GM21717 (cell line): ENCODE data around the gene RBM33.
A peak's percentile ranks its signal among the peaks of the same experiment; 100 is the strongest.
"Not testable (repeated sequence)": the region's sequence is repeated elsewhere in the genome, so short reads cannot be mapped to it uniquely, and the experiment has no call there.

Experiments used
- ATAC-seq: cut with Tn5 transposase; IDR thresholded peaks from one replicate; pipeline ENCODE4 v1.9.1; 2021; ENCODE audit warnings: mild to moderate bottlenecking, moderate library complexity; ENCODE audit not compliant: unreplicated experiment

Gene RBM33

DNA sequence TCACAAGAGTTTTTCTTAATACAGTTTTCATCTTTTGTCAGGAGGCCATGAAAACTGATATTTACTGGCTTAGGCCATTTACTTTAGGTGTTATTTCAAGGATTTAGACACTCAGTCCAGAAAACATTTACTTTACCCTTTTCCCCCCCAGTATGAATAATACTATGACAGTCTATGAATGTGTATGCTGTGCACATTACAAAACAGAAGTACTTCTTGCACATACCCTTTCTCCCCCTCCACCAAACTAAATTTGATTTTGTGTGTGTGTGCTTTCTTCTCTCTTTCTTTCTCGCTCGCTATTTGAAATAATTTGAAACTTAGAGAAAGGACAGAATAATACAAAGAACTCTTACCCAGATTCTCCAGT, 41.3 kb downstream of the RBM33 start:
- ATAC-seq, result no peak

GRCh38 chr7:155686620-155687324, 42.3 kb downstream of the RBM33 start:
- not testable (repeated sequence) for ATAC-seq

DNA sequence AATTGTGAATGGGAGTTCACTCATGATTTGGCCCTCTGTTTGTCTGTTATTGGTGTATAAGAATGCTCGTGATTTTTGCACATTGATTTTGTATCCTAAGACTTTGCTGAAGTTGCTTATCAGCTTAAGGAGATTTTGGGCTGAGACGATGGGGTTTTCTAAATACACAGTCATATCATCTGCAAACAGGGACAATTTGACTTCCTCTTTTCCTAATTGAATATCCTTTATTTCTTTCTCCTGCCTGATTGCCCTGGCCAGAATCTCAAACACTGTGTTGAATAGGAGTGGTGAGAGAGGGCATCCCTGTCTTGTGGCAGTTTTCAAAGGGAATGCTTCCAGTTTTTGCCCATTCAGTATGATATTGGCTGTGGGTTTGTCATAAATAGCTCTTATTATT, 43.8 kb downstream of the RBM33 start:
- ATAC-seq, result not testable (repeated sequence)

DNA sequence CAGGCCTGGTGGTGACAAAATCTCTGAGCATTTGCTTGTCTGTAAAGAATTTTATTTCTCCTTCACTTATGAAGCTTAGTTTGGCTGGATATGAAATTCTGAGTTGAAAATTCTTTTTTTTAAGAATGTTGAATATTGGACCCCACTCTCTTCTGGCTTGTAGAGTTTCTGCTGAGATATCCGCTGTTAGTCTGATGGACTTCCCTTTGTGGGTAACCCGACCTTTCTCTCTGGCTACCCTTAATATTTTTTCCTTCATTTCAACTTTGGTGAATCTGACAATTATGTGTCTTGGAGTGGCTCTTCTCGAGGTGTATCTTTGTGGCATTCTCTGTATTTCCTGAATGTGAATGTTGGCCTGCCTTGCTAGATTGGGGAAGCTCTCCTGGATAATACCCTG, 46.2 kb downstream of the RBM33 start:
- not testable (repeated sequence) for ATAC-seq

DNA sequence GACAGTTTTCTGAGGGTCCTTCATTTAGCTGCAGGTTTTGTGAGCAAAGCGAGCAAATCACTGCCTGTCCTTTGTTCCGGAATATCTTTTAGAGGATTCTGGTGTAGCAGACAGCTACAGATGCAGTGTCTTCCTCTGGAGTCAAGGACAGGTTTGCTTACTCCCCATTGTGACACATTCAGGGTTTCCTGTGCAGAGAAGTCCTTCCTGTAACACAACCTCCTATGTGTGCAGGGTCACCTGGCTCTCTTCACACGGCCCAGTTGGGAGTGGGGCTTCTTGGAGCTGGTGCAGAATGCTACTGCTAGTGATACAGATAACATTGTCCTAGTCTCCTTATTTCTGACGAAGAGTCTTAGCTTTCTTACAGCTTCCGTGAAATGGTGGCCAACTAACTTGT, 47.9 kb downstream of the RBM33 start:
- ATAC-seq, result peak; percentile 56

DNA sequence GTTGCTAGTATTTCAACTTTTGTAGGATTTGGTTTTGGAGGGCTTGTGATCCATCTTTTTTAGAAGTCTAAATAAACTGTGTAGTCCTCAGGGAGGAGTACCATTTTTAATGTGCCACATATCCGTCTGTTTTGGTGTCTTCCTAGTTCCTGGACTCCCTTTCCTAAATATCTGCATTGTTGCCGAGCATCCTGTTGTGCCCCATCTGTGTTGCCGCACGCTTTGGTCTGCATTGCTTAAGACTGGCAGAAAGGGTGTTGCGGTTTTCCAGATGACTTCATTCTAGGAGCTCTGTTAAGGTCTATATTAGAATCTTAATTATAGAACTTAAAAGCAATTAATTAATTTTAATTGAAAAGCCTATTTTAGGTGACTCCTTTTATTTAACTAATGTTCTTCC, 49.4 kb downstream of the RBM33 start:
- ATAC-seq, result no peak

- ATAC-seq, result no peak
Measured at GRCh38 chr7:155694851-155695250, 50.4 kb downstream of the RBM33 start.

DNA sequence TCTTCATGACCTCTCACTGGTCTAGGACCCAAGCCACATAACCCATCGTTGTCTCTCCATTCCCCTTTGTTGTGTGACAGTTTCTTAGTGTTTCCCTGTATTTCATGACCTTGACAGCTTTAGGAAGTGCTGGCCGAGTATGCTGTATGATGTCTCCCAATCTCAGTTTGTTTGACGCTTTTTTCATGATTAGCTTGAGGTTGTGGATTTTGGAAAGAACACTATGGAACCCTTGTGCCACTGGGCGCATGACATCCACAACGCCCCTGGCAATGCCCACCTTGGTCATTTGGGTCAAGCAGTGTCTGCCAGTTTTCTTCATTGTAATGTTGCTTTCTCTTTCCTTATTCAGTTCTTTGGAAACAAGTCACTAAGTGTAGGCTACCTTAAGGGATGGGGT, 52.3 kb downstream of the RBM33 start:
- no peak for ATAC-seq

DNA sequence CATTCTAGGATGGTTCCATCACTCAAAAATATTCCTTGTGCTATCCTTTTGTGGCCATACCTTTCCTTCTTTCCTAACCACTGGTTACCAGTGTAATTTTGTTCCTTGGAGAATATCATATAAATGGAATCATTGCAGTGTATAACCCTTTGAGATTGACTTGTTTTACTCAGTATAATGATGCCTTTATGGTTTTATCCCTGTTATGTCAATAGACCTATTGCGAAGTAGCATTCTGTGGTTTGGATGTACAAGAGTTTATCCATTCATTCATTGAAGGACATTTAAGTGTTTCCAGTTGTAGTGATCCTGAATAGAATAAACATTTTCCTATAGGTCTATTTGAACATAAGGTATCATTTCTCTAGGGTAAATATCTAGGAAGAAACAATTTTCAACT, 54.2 kb downstream of the RBM33 start:
- ATAC-seq, result no peak

DNA sequence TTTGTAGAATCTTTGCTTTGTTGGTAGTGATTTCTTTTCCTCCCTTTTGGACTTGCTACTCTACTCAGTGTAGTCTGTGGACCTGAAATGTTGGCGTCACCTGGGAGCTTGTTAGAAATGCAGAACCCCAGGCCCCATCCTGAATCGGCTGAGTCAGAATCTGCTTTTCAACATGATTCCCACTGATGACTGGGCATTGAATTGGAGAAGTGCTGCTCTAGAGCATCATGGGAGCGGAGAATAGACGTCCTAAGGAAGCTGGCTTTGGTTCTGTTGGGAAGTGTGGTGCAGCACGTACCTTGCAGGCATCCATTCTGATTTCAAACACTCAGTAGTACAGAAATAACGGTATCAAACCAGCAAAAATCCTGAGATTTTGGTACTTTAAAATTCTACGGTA, 54.7 kb downstream of the RBM33 start:
- no peak for ATAC-seq

GRCh38 chr7:155700847-155701246, 56.4 kb downstream of the RBM33 start:
- no peak for ATAC-seq

GRCh38 chr7:155701972-155702544, 57.6 kb downstream of the RBM33 start:
- ATAC-seq, result no peak

DNA sequence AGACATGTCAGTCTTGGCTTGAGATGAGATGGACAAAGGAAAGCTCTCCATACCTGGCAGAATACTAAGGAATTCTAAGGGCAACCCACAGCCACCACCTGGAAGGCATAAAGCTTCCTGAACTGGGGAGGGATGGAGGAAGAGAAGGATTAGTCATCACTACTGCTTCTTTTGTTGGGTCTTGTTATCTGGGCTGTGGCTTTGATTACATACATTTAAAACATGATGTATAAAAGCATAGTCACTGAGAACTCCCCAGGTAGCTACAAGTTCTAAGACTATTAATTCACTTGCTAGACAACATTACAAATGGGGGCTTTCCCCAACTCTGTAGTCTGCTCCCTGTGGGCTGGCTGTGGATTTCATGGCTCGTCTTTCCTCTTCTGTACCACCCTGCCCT, 58.2 kb downstream of the RBM33 start:
- ATAC-seq, result no peak

DNA sequence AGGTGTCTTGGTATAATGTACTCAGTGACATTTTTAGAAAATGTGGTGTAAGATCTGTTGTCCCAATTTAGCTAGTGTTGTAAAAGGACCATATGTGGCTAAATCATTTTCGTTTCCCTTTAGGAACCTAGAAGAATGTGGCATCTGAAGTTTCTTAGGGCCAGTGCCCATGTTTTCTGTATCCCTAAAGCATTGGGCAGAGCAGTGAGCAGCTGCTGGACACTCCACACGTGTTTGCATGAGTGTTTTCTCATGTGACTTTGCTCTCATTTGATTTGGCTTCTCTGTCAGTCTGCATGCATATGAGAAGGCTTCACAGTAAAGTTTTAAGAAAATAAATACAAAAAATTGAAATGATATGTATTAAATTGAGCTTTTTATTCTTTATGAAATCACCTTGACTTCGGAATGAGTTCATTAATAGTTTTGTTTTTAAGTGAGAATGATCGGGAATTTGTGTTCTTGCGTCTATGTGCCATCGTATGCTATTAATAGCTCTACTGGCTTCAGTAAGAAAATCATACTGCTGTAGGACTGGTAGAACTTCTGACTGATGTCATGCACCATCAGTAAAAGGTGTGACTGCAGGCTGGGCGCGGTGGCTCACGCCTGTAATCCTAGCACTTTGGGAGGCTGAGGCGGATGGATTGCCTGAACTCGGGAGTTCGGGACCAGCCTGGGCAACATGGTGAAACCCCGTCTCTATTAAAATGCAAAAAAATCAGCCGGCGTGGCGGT, 61.3 kb downstream of the RBM33 start:
- no peak for ATAC-seq

GRCh38 chr7:155706376-155706775, 61.9 kb downstream of the RBM33 start:
- no peak for ATAC-seq

GRCh38 chr7:155709453-155709852, 65.0 kb downstream of the RBM33 start:
- ATAC-seq, result no peak

GRCh38 chr7:155710031-155710430, 65.6 kb downstream of the RBM33 start:
- ATAC-seq, result no peak

DNA sequence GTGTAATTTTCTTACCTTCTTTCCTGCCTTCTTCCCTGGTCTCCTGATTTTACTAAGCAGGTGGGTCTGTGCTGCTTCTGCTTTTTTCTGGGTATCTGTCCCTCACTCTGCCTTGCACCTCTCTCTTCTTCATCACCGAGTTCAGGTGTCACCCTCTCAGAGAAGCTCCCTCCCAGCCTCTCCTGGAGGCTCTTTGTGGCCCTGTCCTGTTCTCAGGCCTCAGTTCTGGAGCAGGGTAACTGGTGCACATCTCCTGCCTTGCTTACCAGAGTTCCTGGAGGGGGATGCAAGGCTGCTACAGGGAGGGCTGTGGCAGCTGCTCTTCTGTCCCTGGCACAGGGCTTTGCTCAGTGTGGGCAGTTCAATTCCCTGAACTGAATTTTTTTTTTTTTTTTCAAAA, 66.1 kb downstream of the RBM33 start:
- no peak for ATAC-seq

- ATAC-seq, result no peak
Measured at GRCh38 chr7:155711081-155711480, 66.6 kb downstream of the RBM33 start.

DNA sequence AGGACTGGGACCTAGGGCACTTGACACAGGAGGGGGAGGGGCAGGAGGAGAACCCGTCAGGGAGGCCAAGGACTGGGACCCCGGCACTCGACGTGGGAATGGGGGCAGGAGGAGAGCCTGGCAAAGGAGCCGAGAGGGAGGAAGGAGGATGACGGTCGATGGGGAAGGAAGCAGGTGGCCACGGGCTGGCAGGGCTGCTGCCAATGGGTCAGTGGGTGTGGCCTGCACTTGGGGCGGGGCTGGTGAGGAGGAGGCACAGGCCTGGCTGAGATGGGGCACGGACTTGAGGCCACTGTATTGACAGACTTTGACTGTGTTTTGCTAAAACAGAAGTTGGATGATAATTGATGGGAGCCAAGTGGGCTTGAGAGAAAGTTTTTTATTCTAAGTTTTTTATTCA, 68.9 kb downstream of the RBM33 start:
- ATAC-seq, result no peak

DNA sequence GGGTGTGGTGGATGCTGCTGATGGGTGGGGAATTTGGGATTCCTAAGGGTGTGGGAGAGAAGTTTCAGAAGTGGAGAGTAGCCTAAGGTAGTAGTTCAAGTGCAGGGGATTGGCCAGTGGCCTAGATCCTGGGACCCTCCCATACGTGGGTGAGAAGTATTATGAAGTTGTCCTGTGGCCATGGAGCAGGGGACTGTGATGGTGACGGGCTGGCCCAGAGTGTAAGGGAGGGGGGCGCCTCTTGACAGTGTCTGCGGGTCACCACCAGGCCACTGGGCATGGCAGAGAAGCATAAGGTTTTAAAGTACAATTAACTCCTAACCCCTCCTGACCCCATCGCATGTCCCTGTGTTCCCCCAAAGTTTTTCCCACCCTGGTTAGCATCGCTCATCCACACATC, 70.2 kb downstream of the RBM33 start:
- ATAC-seq, result no peak

- no peak for ATAC-seq
Measured at GRCh38 chr7:155715111-155715805, 70.8 kb downstream of the RBM33 start.
